DMS 273 (cell line): ENCODE measurements around the gene SUGP1.

ENCODE experiments used
- DNase-seq: peaks from one replicate; lab custom pipeline; 2025; ENCODE audit not compliant: unreplicated experiment; lab: John Stamatoyannopoulos, UW

The SUGP1 gene

DNA sequence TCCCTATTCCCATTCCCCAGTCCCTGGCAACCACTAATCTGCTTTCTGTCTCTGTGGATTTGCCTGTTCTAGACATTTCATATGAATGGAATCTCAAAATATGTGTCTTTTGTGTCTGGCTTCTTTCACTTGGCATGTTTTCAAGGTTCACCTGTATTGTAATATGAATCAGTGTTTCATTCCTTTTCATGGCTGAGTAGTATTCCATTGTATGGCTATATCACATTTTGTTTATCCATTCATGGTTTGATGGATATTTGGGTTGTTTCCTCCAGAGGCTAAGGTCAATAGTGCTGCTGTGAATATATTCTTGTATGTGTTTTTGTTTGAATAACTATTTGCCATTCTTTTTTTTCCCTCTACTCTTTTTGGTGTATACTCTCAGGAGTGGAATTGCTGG lies 84.1 kb downstream of the SUGP1 start:
- no peak for DNase-seq

DNA sequence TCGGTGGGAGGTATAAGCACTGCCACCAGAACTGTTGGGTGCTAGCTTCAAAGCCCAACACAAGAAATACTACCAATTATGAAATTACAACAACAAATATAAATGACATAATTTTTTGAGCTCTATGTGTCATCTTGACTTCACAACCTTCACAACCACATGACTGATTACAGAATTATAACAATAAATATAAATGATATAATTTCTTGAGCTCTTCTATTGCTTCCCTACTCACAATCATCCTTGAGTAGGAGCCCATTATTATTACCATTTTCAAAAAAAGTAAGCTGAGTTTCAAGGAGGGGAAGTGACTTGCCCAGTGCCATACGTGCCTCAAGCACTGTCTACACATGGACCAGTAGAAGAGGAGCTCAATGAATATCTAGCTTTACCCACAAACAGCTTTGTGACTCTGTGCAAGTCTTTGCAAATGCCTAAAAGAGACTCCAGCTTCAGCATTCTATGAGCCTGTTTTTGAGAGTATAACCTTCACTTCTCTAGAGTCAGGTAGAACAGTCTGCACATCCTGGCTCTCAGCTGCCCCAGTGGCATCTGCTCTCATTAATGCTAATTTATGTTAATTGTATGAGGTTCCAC lies 86.0 kb downstream of the SUGP1 start:
- peak; percentile 66 for DNase-seq

DNA sequence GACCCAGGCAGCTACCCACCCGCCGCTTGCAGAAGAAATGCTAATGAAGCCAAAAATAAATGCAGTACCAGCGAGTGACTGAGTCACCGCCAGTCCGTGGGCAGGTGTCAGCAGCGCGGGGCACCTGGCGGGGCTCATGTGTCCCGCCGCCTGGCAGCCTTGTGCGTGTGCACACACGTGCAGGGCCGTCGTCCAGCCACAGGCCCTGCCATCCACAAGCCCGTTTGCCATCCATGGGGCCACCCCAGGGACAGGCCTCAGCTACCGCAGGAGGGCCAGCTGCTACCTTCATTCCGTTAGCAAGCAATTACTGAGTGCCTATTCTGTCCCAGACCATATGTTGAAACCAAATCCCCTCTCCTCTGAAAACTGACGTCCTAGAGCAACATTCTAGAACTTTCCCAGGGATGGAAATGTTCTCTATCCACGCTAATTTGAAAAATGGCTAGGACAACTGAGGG lies 88.0 kb downstream of the SUGP1 start:
- DNase-seq, result peak; percentile 82

DNA sequence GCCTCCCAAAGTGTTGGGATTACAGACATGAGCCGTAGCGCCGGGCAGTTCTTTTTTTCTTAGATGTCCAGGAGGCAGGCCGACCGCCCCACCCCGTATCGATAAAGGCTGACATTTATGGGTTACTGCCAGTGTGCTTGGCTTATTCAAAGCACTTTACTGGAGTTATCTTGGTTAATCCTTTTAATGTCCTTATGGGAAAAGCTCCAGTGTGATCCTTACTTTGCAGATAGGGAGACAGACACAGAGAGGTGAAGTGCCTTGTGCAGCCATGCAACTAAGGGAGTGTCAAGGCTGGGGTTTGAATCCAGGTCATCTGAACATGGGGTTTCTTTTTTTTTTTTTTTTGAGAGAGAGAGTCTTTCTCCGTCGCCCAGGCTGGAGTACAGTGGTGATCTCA lies 89.3 kb downstream of the SUGP1 start:
- DNase-seq, result no peak

DNA sequence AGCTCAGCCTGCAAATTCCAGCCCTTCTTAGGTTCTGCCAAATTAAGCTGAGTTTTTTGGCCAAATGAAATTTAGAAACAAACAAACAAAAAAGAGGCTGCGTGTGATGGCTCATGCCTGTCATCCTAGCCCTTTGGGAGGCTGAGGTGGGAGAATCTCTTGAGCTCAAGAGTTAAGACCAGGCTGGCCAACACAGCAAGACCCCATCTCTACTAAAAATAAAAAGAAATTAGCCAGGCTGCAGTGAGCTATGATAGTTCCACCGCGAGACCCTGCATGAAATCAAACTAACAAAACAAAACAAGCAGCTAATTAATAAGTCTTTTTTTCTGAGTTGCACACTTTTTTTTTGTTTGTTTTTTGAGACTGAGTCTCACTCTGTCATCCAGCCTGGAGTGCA lies 90.6 kb downstream of the SUGP1 start:
- no peak for DNase-seq

DNA sequence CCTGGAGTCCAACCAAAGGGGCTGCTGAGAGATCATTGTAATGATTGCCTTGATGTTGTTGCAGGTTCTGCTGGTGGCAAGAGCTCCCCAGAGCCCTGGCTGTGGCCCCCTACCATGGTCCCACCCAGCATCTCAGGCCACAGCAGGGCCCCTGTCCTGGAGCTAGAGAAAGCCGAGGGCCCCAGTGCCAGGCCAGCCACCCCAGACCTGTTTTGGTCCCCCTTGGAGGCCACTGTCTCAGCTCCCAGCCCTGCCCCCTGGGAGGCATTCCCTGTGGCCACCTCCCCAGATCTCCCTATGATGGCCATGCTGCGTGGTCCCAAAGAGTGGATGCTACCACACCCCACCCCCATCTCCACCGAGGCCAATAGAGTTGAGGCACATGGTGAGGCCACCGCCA lies 93.1 kb downstream of the SUGP1 start:
- DNase-seq, result no peak

DNA sequence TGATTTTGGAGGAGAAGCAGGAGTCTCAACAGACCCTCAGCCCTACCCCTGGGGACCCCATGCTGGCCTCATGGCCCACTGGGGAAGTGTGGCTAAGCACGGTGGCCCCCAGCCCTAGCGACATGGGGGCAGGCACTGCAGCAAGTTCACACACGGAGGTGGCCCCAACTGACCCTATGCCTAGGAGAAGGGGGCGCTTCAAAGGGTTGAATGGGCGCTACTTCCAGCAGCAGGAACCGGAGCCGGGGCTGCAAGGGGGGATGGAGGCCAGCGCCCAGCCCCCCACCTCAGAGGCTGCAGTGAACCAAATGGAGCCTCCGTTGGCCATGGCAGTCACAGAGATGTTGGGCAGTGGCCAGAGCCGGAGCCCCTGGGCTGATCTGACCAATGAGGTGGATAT lies 93.6 kb downstream of the SUGP1 start:
- no peak for DNase-seq

DNA sequence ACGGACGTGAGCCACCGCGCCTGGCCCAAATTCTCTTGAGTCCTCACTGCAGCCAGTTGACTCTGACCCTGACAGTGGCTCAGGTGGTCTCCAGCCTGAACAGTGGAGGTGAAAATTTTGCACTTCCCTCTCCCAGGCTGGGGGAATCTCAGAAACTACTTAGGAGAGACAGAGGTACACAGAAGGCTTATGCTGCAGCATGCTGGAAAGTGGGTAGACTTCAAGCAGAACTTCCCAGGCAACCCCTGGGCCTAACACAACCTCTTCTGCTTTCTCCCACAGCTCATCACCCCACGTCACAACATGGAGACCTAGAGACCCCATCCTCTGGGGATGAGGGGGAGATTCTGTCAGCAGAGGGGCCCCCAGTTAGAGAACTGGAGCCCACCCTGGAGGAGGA lies 94.1 kb downstream of the SUGP1 start:
- DNase-seq, result no peak
